ENCODE measurements around the gene LRBA.

- TF ChIP-seq POLR2A (IDR thresholded peaks at IDR 0.05), result no peak
- TF ChIP-seq CTCF (IDR thresholded peaks at IDR 0.05), result no peak
- no peak for TF ChIP-seq EP300 (IDR thresholded peaks at IDR 0.05)
Observed at GRCh38 chr4:150573534-150573933, 441.6 kb downstream of the LRBA start.

Data from ovary (tissue), 3 donors.